ENCODE results near the gene SCMH1.
"Not testable (repeated sequence)": the region's sequence is repeated elsewhere in the genome, so short reads cannot be mapped to it uniquely, and the experiment has no call there.

SCMH1 gene

DNA sequence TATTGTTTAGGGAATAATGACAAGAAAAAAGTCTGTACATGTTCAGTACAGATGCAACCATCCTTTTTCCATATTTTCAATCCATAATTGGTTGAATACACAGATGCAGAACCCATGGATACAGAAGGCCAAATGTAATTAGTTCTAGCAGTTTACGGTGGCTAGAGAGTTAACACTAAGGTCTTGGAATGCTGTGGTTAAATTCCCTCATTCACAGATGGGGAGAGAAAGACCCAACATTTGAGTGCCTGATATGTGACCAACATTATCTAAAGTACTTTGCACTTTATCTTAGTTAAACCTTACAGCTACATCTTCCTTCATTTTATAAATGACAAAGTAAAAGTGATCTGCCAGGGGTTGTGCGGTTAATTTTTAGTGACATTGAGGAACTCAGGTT, 5.3 kb downstream of the SCMH1 start:
- no peaks in the 10 kb centered on the region for H3K27me3 Mint-ChIP-seq

DNA sequence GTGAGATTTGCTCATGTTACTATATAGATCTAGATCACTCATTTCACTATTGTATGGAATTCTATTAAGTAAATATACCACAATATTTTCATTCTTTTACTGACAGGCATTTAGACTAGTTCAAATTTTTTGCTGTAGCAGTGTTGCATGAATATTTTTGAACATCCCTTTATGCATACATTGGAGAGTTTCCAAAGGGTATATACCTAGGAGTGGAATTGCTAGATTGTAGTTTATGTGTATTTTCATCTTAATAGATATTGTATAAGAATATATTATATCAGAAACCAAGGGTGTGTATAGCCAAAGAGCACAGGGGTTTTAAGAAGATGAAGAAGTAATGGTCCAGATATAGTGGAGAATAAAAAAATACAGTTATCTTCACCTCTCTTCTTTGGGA, 6.2 kb downstream of the SCMH1 start:
- H3K4me1 Mint-ChIP-seq = peaks cover 19% of the 10 kb centered on the region

More for the DNA sequence above, 5.3 kb downstream of the SCMH1 start:
- peaks cover 21% of the 10 kb centered on the region for H3K4me1 Mint-ChIP-seq
- no peak overlapping the region for H3K4me3 Mint-ChIP-seq
- H3K9me3 Mint-ChIP-seq = no peaks in the 10 kb centered on the region
- peaks cover 3% of the 10 kb centered on the region for H3K36me3 Mint-ChIP-seq
- no peak overlapping the region for H3K27ac Mint-ChIP-seq

DNA sequence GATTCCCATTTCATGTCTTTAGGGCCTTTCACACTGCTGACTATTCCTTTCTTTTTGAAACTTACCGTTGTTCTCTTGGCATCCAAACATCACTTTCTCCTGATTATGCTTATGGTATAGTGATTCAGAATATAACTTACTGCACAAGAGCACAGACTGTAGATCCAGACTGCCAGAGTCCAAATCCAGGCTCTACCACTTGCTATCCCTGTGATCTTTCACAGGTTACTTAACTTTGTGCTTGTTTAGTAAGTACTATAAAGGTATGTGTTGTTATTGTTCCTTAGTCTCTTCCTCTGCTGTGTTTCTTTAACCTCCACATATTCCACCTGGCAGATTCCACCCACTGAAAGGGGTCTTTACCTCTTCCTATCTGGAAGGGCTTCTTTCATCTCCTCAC, 8.4 kb downstream of the SCMH1 start:
- peaks cover 7% of the 10 kb centered on the region for H3K4me1 Mint-ChIP-seq
- no peak overlapping the region for H3K4me3 Mint-ChIP-seq
- no peaks in the 10 kb centered on the region for H3K36me3 Mint-ChIP-seq
- H3K27ac Mint-ChIP-seq = no peak overlapping the region
- H3K27me3 Mint-ChIP-seq = no peaks in the 10 kb centered on the region
- no peaks in the 10 kb centered on the region for H3K9me3 Mint-ChIP-seq

More for the DNA sequence above, 6.2 kb downstream of the SCMH1 start:
- H3K27me3 Mint-ChIP-seq = no peaks in the 10 kb centered on the region
- H3K27ac Mint-ChIP-seq = peak overlapping the region; percentile 18
- no peaks in the 10 kb centered on the region for H3K9me3 Mint-ChIP-seq
- no peak overlapping the region for H3K4me3 Mint-ChIP-seq
- H3K36me3 Mint-ChIP-seq = peaks cover 2% of the 10 kb centered on the region

DNA sequence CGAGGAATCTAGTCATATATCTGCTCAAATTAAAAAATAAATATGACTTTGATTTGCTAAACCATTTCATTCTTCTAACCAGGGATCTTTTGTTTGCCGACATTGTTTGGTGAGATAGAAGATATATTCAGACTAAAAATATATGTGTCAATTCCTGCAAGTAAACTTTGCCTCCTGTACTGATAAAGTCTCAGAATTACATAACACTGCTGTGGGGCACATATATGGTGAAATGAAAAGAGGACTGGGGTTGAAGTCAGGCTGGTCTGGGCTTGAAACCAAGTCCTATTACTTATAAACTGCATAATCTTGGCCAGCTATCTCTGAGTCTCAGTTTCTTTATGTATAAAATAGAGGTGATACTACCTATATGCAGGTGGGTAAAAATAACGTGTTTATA, 9.8 kb downstream of the SCMH1 start:
- Mint-ChIP-seq H3K27ac (no peak overlapping the region), H3K27me3 (no peaks in the 10 kb centered on the region), H3K4me1 (peaks cover 9% of the 10 kb centered on the region), H3K9me3 (no peaks in the 10 kb centered on the region), H3K4me3 (no peak overlapping the region), H3K36me3 (peaks cover 1% of the 10 kb centered on the region)

DNA sequence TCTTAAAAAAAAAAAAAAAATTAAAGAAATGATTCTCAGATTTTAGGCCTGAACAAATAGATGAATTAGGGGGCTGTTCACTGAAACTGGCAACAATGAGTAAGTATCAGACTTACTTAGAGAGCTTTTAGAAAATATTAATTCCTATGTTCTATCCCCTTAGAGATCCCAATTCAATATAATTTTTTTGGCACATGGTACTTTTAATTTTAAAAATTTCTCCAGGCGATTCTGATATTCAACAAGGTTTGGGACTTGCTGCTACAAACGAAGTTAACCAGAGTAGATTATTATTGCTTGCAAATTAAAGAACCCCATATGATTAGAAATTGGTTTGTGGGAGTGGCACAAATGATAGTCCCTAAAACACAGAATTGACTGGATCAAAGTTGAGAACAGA, 11.4 kb downstream of the SCMH1 start:
- H3K9me3 Mint-ChIP-seq = no peaks in the 10 kb centered on the region
- H3K4me1 Mint-ChIP-seq = peaks cover 7% of the 10 kb centered on the region
- no peak overlapping the region for H3K4me3 Mint-ChIP-seq
- H3K36me3 Mint-ChIP-seq = peaks cover 1% of the 10 kb centered on the region
- no peaks in the 10 kb centered on the region for H3K27me3 Mint-ChIP-seq
- no peak overlapping the region for H3K27ac Mint-ChIP-seq

DNA sequence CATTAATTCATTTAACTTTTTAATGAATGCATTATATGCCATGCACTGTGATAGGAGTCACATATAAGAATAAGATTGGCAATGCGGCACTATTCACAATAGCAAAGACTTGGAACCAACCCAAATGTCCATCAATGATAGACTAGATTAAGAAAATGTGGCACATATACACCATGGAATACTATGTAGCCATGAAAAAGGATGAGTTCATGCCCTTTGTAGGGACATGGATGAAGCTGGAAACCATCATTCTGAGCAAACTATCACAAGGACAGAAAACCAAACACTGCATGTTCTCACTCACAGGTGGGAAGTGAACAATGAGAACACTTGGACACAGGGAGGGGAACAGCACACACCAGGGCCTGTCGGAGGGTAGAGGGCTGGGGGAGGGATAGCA, 12.9 kb downstream of the SCMH1 start:
- not testable (repeated sequence) for H3K27me3 Mint-ChIP-seq, H3K36me3 Mint-ChIP-seq, H3K4me3 Mint-ChIP-seq, H3K27ac Mint-ChIP-seq, H3K9me3 Mint-ChIP-seq
- H3K4me1 Mint-ChIP-seq = peaks cover 12% of the 10 kb centered on the region

DNA sequence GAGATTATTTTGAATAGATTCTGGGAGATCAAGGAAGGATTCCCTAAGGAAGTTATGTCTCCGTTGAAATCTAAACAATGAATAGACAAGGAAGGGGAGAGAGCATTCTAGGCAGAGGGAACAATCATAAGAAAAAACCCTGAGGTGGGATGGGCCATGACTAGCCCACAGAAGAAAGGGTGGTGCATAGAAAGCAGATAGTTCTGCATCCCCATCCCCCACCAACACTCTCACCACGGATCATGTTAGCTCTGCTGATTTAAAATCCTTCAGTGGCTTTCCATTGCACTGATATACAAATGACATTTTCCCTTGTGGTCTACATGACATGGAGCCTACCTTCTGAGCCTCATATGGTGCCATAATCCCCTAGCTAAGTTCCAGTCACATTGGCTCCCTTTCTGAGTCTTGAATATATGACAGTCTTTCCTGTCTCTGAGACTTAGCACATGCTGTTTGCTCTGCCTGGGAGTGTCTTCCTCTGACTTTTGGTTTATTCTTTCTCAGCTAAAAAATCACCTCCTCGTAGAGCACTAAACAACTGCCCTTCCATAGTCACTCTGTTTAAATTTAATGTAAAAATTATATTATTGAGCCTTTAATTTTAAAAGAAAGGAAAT, 15.2 kb downstream of the SCMH1 start:
- Mint-ChIP-seq H3K9me3 (no peaks in the 10 kb centered on the region), H3K4me3 (no peak overlapping the region), H3K36me3 (peaks cover 5% of the 10 kb centered on the region), H3K27me3 (no peaks in the 10 kb centered on the region), H3K4me1 (peaks cover 18% of the 10 kb centered on the region), H3K27ac (no peak overlapping the region)

DNA sequence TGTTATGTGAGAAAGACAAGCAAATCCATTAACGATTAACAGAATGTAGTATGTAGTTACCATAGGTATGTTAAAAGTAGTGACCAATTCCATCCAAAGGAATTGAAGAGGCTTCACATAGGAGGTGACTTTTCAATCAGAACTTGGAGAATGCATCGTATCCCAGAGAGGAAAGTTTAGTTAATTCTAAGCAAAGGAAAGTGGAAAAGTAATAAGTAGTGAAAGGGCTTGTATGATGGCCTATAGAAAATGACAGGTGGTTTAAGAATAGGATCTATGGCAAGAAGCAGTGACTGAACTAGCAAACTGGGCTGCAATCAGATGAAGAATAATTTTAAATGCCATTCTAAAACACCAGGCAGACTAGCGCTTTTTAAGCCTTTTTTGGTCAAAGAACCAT, 16.6 kb downstream of the SCMH1 start:
- Mint-ChIP-seq H3K4me1 (peaks cover 20% of the 10 kb centered on the region), H3K27me3 (no peaks in the 10 kb centered on the region), H3K27ac (no peak overlapping the region), H3K9me3 (peaks cover 8% of the 10 kb centered on the region), H3K36me3 (peaks cover 14% of the 10 kb centered on the region), H3K4me3 (no peak overlapping the region)

DNA sequence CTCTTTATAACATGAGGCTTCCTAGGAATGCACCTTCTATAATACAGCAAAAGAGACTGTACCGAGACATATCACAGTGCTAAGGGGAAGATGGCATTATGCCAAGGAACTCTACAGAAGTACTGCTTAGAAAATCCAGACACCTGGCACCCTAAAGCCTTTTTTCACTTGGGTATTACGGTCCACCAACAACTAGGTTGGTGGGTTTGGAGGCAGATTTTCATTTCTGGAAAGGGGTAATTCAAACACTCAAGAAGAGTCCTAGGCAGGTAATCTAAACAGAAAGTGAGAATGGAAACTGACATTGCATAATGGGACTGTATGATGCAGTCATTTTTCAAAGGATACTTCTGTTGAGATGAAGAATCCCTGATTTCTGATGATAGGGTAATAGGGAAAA, 19.6 kb downstream of the SCMH1 start:
- H3K4me3 Mint-ChIP-seq = no peak overlapping the region
- peaks cover 20% of the 10 kb centered on the region for H3K4me1 Mint-ChIP-seq
- no peak overlapping the region for H3K27ac Mint-ChIP-seq
- peaks cover 11% of the 10 kb centered on the region for H3K9me3 Mint-ChIP-seq
- H3K36me3 Mint-ChIP-seq = peaks cover 29% of the 10 kb centered on the region
- H3K27me3 Mint-ChIP-seq = no peaks in the 10 kb centered on the region

DNA sequence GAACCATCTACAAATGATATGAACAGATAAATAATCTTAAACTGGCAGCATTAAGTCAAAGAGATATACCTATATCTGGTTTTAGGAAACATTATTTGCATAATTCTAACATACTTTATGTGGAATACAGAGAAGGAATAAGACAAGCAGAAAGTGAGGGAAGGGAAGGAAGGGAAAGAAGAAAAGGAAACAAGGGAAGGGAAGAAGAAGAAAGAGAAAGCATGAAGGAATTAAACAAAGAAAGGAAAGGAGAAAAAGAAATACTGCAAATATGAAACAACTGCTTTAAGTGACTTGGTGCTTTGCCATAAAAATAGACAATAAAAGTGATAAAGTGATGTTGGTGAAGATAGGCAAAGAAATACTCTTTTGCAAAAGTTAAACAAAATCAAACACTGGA, 20.1 kb downstream of the SCMH1 start:
- H3K27me3 Mint-ChIP-seq = no peaks in the 10 kb centered on the region
- H3K4me3 Mint-ChIP-seq = no peak overlapping the region
- H3K27ac Mint-ChIP-seq = no peak overlapping the region
- H3K36me3 Mint-ChIP-seq = peaks cover 34% of the 10 kb centered on the region
- peaks cover 11% of the 10 kb centered on the region for H3K9me3 Mint-ChIP-seq
- peaks cover 17% of the 10 kb centered on the region for H3K4me1 Mint-ChIP-seq

DNA sequence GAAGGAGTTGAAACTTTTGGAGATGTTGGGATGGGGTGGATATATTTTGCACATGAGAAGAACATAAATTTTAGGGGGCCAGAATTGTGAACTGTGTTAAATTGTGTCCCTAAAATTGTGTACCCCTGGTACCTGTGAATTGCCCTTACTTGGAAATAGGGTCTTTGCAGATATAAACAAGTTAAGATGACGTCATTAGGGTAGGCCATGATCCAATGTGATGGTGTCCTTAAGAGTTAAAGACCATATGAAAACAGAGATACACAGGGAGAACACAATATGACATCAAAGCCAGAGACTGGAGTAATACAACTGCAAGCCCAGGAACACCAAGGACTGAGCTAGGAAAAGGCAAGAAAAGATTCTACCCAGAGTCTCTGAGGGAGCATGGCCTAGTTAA, 24.0 kb downstream of the SCMH1 start:
- no peaks in the 10 kb centered on the region for H3K27me3 Mint-ChIP-seq
- H3K36me3 Mint-ChIP-seq = peaks cover 37% of the 10 kb centered on the region
- H3K4me1 Mint-ChIP-seq = peaks cover 31% of the 10 kb centered on the region
- H3K9me3 Mint-ChIP-seq = peaks cover 11% of the 10 kb centered on the region
- no peak overlapping the region for H3K27ac Mint-ChIP-seq
- H3K4me3 Mint-ChIP-seq = no peak overlapping the region

DNA sequence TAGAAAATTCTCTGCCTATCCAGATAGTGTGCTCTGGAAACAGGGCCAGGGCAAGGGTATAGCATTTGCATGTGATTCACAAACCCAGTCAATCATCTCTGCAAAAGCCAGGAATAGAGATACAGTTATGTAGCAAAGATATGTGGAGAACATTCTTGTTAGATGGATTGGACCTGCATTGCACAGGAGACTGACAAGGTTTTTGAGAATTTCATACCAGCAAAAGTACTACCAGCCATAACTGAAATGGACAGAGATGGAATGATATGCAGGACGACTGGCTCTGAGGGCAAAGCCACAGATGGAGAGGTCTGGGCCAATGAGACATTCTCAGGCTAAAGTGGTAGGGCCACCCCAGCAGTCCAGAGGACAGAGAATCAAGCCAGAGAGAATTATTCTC, 24.7 kb downstream of the SCMH1 start:
- H3K4me3 Mint-ChIP-seq = no peak overlapping the region
- no peaks in the 10 kb centered on the region for H3K27me3 Mint-ChIP-seq
- H3K36me3 Mint-ChIP-seq = peaks cover 37% of the 10 kb centered on the region
- H3K4me1 Mint-ChIP-seq = peaks cover 25% of the 10 kb centered on the region
- peaks cover 11% of the 10 kb centered on the region for H3K9me3 Mint-ChIP-seq
- no peak overlapping the region for H3K27ac Mint-ChIP-seq

DNA sequence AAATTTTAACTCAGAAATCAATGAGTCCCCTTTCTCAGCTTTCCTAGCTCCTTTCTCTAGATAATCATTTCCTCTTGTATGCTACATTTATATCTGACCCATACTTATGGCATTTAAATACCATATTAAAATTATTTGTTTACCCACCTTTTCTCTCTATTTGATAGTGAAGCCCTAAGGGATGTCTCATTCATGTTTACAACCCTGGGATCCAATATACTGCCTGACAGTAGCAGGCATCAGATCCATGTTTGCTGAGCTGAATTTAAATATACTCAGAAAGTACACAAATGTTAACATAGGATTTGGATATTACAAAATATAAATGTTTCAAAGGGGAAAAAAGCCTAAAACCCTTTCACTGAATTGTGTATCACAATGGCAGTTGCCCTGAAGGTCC, 26.5 kb downstream of the SCMH1 start:
- H3K4me1 Mint-ChIP-seq = peaks cover 25% of the 10 kb centered on the region
- H3K27me3 Mint-ChIP-seq = no peaks in the 10 kb centered on the region
- no peak overlapping the region for H3K27ac Mint-ChIP-seq
- H3K4me3 Mint-ChIP-seq = no peak overlapping the region
- H3K9me3 Mint-ChIP-seq = peaks cover 4% of the 10 kb centered on the region
- peaks cover 32% of the 10 kb centered on the region for H3K36me3 Mint-ChIP-seq

DNA sequence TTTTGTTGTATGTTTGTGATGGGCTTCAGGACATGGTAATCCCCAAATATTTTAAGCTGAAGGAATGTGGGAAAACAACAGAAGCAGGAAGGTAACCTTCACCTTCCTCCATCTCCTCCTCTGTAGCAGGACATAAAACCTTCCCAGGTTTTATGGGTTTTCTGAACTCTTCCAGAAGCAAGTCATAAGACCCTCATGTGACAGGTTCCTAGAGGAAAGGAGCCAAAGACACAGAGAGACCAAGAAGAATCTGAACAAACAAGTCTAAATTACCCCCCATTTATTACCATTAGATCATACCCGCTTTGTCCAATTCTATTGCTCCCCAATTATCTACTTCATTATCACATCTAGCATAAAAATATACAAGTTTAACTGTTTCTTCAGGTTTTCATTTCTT, 28.8 kb downstream of the SCMH1 start:
- Mint-ChIP-seq H3K9me3 (no peaks in the 10 kb centered on the region), H3K4me1 (peaks cover 39% of the 10 kb centered on the region), H3K27ac (no peak overlapping the region), H3K4me3 (no peak overlapping the region), H3K36me3 (peaks cover 31% of the 10 kb centered on the region), H3K27me3 (no peaks in the 10 kb centered on the region)

DNA sequence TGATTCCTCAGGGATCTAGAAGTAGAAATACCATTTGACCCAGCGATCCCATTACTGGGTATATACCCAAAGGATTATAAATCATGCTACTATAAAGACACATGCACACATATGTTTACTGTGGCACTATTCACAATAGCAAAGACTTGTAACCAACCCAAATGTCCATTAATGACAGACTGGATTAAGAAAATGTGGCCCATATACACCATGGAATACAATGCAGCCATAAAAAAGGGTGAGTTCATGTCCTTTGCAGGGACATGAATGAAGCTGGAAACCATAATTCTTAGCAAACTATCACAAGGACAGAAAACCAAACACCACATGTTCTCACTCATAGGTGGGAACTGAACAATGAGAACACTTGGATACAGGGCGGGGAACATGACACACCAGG, 30.5 kb downstream of the SCMH1 start:
- H3K27me3 Mint-ChIP-seq, H3K4me3 Mint-ChIP-seq, H3K27ac Mint-ChIP-seq, H3K9me3 Mint-ChIP-seq: not testable (repeated sequence)
- Mint-ChIP-seq H3K4me1 (peaks cover 39% of the 10 kb centered on the region), H3K36me3 (peaks cover 22% of the 10 kb centered on the region)

DNA sequence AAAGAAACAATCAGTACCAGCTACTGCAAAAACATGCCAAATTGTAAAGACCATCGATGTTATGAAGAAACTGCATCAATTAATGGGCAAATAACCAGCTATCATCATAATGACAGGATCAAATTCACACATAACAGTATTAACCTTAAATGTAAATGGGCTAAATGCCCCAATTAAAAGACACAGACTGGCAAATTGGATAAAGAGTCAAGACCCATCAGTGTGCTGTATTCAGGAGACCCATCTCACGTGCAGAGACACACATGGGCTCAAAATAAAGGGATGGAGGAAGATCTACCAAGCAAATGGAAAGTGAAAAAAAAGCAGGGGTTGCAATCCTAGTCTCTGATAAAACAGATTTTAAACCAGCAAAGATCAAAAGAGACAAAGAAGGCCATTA, 35.1 kb downstream of the SCMH1 start:
- H3K9me3 Mint-ChIP-seq = peaks cover 10% of the 10 kb centered on the region
- H3K4me3 Mint-ChIP-seq, H3K27me3 Mint-ChIP-seq, H3K27ac Mint-ChIP-seq: not testable (repeated sequence)
- peaks cover 32% of the 10 kb centered on the region for H3K36me3 Mint-ChIP-seq
- H3K4me1 Mint-ChIP-seq = peaks cover 23% of the 10 kb centered on the region

DNA sequence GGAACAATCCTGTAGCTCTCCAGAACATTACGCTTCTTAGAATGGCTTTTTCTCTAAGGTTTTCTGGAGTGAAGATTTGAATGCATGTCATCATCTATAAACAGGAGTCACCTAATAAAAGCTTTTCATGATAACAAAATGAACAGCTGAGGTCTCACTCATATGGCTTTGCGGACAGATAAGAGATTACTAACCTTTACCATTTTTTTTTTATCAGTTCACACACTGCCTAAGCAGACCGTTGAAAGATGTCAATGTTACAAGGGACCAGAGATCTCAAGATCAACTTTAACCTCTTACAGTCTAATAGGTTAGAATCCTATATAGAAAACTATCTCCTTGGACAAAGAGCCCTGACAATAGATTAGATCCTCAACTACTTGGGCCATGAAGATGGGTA, 41.4 kb downstream of the SCMH1 start:
- no peak overlapping the region for H3K4me3 Mint-ChIP-seq
- no peaks in the 10 kb centered on the region for H3K27me3 Mint-ChIP-seq

More for the DNA sequence above, 41.4 kb downstream of the SCMH1 start:
- Mint-ChIP-seq H3K4me1 (peaks cover 10% of the 10 kb centered on the region), H3K27ac (no peak overlapping the region), H3K36me3 (peaks cover 17% of the 10 kb centered on the region), H3K9me3 (peaks cover 7% of the 10 kb centered on the region)

Data from activated naive CD4-positive, alpha-beta T cell treated with anti-CD3 and anti-CD28 coated beads, Interleukin-2, amount 50 U/mL, for 24 hours (primary cell).